ENCODE results near the gene ERLEC1.
"Not testable (repeated sequence)": the region's sequence is repeated elsewhere in the genome, so short reads cannot be mapped to it uniquely, and the experiment has no call there.

The ERLEC1 gene

GRCh38 chr2:53751728-53752127, 35.1 kb upstream of the ERLEC1 start:
- peak; percentile 55 for DNase-seq (ENCODE audit: low spot score)
- TF ChIP-seq CTCF (IDR thresholded peaks at IDR 0.05; ENCODE audit: extremely low read depth, insufficient read depth, missing control alignments) = no peak
- in situ Hi-C loops (cut with MboI; ENCODE audit: low pct_unique_long_range_greater_than_20kb, low sequenced_read_pairs, unreplicated experiment) = no loop called here

DNA sequence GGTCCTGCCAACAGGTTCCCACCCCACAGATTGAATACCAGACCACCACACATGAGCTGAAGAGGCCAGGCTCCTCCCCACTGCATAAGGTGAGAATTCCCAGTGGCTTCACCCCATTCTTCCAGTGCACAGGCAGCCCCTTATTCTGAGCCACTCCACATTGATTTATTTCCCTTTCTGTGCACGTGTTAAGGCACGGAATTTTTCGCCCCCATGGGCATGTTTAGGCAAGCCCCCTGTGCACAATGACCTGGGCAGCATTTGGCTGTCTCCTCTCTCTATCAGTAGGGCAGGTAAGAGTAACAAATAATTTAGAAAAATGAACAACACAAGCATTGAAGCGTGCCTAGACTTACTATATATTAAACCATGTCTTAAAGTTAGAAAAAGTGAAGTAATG, 34.5 kb upstream of the ERLEC1 start:
- no peak for DNase-seq (ENCODE audit: low spot score)
- in situ Hi-C loops (cut with MboI; ENCODE audit: low pct_unique_long_range_greater_than_20kb, low sequenced_read_pairs, unreplicated experiment) = no loop called here
- no peak for TF ChIP-seq CTCF (IDR thresholded peaks at IDR 0.05; ENCODE audit: extremely low read depth, insufficient read depth, missing control alignments)

DNA sequence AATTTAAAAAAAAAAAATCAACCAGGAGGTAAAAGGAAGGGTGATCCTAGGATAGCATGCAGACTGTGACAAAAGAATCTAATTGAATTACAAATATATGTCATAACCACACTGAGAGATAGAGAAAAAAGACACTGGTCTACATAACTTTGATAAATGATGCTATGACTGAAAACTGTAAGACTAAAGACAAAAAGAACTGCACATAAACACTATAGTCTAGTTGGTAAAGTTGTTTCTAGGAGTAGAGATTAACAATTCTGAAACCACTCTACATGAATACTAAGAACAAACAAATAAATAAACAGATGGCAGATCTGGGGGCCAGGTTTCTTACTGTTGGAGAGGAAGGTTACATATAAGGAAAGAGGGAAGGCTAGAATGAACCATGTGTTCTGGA, 33.8 kb upstream of the ERLEC1 start:
- TF ChIP-seq CTCF (IDR thresholded peaks at IDR 0.05; ENCODE audit: extremely low read depth, insufficient read depth, missing control alignments) = no peak
- DNase-seq (ENCODE audit: low spot score) = no peak
- in situ Hi-C loops (cut with MboI; ENCODE audit: low pct_unique_long_range_greater_than_20kb, low sequenced_read_pairs, unreplicated experiment) = no loop called here

DNA sequence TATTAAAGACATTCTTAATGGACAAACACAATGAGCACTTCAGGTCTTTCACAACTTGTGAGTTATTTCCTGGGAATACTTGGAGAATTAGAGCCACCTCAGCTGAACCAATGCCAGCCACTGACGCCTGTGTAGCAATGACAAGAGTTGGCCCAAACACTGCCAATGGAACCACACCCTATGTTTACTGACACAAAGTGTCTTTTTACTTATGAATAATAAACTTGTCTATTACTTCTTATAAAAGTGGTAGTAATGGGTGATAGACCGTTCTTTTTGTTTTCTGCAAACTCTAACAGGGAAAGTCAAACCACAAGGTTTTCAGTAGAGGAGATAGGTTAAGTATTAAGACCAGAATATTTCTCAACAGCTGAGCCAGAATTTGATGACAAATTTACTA, 31.7 kb upstream of the ERLEC1 start:
- no peak for DNase-seq (ENCODE audit: low spot score)
- TF ChIP-seq CTCF (IDR thresholded peaks at IDR 0.05; ENCODE audit: extremely low read depth, insufficient read depth, missing control alignments) = no peak
- in situ Hi-C loops (cut with MboI; ENCODE audit: low pct_unique_long_range_greater_than_20kb, low sequenced_read_pairs, unreplicated experiment) = no loop called here

DNA sequence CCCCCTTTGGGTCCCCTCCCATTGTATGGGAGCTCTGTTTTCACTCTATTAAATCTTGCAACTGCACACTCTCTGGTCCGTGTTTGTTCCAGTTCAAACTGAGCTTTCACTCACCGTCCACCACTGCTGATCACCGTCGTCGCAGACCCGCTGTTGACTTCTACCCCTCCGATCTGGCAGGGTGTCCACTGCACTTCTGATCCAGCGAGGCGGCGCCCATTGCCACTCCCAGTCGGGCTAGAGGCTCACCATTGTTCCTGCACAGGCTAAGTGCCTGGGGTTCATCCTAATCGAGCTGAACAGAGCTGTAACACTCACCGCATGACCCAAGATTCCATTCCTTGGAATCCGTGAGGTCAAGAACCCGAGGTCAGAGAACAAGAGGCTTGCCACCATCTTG, 30.2 kb upstream of the ERLEC1 start:
- in situ Hi-C loops (cut with MboI; ENCODE audit: low pct_unique_long_range_greater_than_20kb, low sequenced_read_pairs, unreplicated experiment) = no loop called here
- DNase-seq (ENCODE audit: low spot score) = no peak
- no peak for TF ChIP-seq CTCF (IDR thresholded peaks at IDR 0.05; ENCODE audit: extremely low read depth, insufficient read depth, missing control alignments)

GRCh38 chr2:53757206-53757605, 29.6 kb upstream of the ERLEC1 start:
- DNase-seq (ENCODE audit: low spot score); in situ Hi-C loops (cut with MboI; ENCODE audit: low pct_unique_long_range_greater_than_20kb, low sequenced_read_pairs, unreplicated experiment): not testable (repeated sequence)

DNA sequence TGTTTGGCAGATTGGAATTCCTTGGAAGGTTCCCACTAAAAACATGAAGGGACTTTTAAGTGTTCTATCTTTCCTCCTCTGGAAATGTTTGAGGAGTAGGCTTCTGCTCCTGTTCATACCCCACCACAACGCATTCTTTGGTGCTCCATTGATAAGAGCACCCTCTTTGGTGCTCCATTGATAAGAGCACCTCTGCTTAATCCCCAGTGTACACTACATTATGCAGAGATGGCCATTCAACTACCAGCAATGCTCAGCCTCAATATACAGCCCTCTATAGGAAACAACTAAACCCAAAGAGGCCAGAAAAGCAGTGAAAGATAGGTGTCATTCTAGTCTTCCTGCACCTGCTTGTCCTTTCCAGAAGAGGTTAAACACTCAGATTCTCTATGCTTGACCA, 21.1 kb upstream of the ERLEC1 start:
- in situ Hi-C loops (cut with MboI; ENCODE audit: low pct_unique_long_range_greater_than_20kb, low sequenced_read_pairs, unreplicated experiment) = no loop called here
- no peak for TF ChIP-seq CTCF (IDR thresholded peaks at IDR 0.05; ENCODE audit: extremely low read depth, insufficient read depth, missing control alignments)
- no peak for DNase-seq (ENCODE audit: low spot score)

Measured in GM13977 (cell line).